GM13976 (cell line): Measurements from ENCODE around the gene INAFM2.

Experiments used
- DNase-seq: peaks from one replicate; pipeline ENCODE4 v3.0.0; 2012; ENCODE audit warnings: low spot score
- CTCF ChIP-seq: IDR thresholded peaks from 2 replicates; pipeline ENCODE4 v1.5.1; 2012; ENCODE audit warnings: borderline replicate concordance, mild to moderate bottlenecking; ENCODE audit not compliant: insufficient read depth; ENCODE audit errors: extremely low read depth, missing control alignments, control extremely low read depth
- in situ Hi-C: fragments of 300-500 bp; cut with MboI; formaldehyde crosslinking; loops from one replicate; pipeline ENCODE4 v1.12.0; 2022; ENCODE audit warnings: low sequenced_read_pairs, mixed read lengths, inconsistent platforms; ENCODE audit not compliant: unreplicated experiment

Gene INAFM2

GRCh38 chr15:40282869-40283614 lies 40.5 kb upstream of the INAFM2 start, which contains the start of gene ANKRD63:
Gene ANKRD63 (minus strand): TSS chr15:40283064. CDS start chr15:40282586, 478 bp downstream.
- TF ChIP-seq CTCF, result no peak
- in situ Hi-C loops, result no loop called here
- DNase-seq, result peak; percentile 75

- TF ChIP-seq CTCF, result no peak
- in situ Hi-C loops, result no loop called here
- no peak for DNase-seq
These were observed 39.7 kb upstream of the INAFM2 start for GRCh38 chr15:40283615-40284300.

- no peak for TF ChIP-seq CTCF
- in situ Hi-C loops, result no loop called here
- no peak for DNase-seq
These were observed 38.3 kb upstream of the INAFM2 start for GRCh38 chr15:40285151-40285550.

GRCh38 chr15:40285554-40286011 lies 37.9 kb upstream of the INAFM2 start:
- in situ Hi-C loops, result no loop called here
- no peak for TF ChIP-seq CTCF
- no peak for DNase-seq

GRCh38 chr15:40286061-40286532 lies 37.4 kb upstream of the INAFM2 start:
- no peak for TF ChIP-seq CTCF
- DNase-seq, result no peak
- in situ Hi-C loops, result no loop called here

- DNase-seq, result no peak
- no peak for TF ChIP-seq CTCF
- in situ Hi-C loops, result no loop called here
These were observed 36.7 kb upstream of the INAFM2 start for GRCh38 chr15:40286794-40287193.
